H4 (cell line): Measurements from ENCODE around the gene SPOCD1. TPM values are rescaled to one million over a fixed set of nuclear protein-coding genes. Genes with fewer than 3 reads are reported as not detected.

Experiments
- DNase-seq: peaks from one replicate; pipeline ENCODE4 v3.0.0-alpha.2; 2015; ENCODE audit warnings: low spot score
- total RNA-seq: library from RNA; depleted of rRNA; stranded (reverse); fragments of >200 nt; shearing (Covaris generic); gene quantifications from 2 replicates; pipeline ENCODE4 v1.2.3, GENCODE V29; 2014

SPOCD1 gene
- total RNA-seq, 1 experiment from 2014 or later: 3.6 TPM

GRCh38 chr1:31771891-31772668, 43.7 kb downstream of the SPOCD1 start:
- DNase-seq: no peak

GRCh38 chr1:31769720-31770390, 46.0 kb downstream of the SPOCD1 start:
- peak; percentile 38 for DNase-seq

GRCh38 chr1:31768939-31769704, 46.7 kb downstream of the SPOCD1 start:
- DNase-seq: no peak

- no peak for DNase-seq
These were observed 47.4 kb downstream of the SPOCD1 start for GRCh38 chr1:31768407-31768907.

- no peak for DNase-seq
These were observed 48.6 kb downstream of the SPOCD1 start for GRCh38 chr1:31767225-31767624.

GRCh38 chr1:31765516-31765915, 50.3 kb downstream of the SPOCD1 start:
- no peak for DNase-seq

- DNase-seq: peak; percentile 31
These were observed 50.8 kb downstream of the SPOCD1 start for GRCh38 chr1:31765041-31765467.

GRCh38 chr1:31764312-31765040, 51.3 kb downstream of the SPOCD1 start, which contains the start of gene ADGRB2:
ADGRB2 (minus strand) TSS chr1:31764340; CDS start chr1:31757221, 7,119 bp downstream.
- DNase-seq: no peak

- no peak for DNase-seq
These were observed 52.0 kb downstream of the SPOCD1 start for GRCh38 chr1:31763671-31764311.

GRCh38 chr1:31762726-31763670, 52.8 kb downstream of the SPOCD1 start:
- peak; percentile 59 for DNase-seq

GRCh38 chr1:31762323-31762722, 53.5 kb downstream of the SPOCD1 start:
- DNase-seq: no peak

- DNase-seq: peak; percentile 43
These were observed 53.9 kb downstream of the SPOCD1 start for GRCh38 chr1:31761883-31762282.

GRCh38 chr1:31760471-31761470, 55.1 kb downstream of the SPOCD1 start:
- DNase-seq: peak; percentile 58

- DNase-seq: no peak
These were observed 56.4 kb downstream of the SPOCD1 start for GRCh38 chr1:31759298-31760023.

GRCh38 chr1:31758823-31759222, 57.0 kb downstream of the SPOCD1 start:
- no peak for DNase-seq

GRCh38 chr1:31757989-31758388, 57.8 kb downstream of the SPOCD1 start:
- no peak for DNase-seq

GRCh38 chr1:31757204-31757679, 58.6 kb downstream of the SPOCD1 start:
- DNase-seq: no peak

- DNase-seq: no peak
These were observed 59.2 kb downstream of the SPOCD1 start for GRCh38 chr1:31756578-31756977.
